Measurements from ENCODE around the gene NKAPL. TPM values are rescaled to one million over a fixed set of nuclear protein-coding genes. Genes with fewer than 3 reads are reported as not detected.

Gene NKAPL
- 0.29 TPM in 1 of 2 replicates, not detected in the other for total RNA-seq (2013; cell fraction: nucleolus; rRNA removed)
- total RNA-seq (2014; rRNA removed) (0.16 and 0.17 TPM in 2 replicates), total RNA-seq (2014; rRNA removed; fragmentation: Illumina TruSeq; extraction: Trizol) (0.27 and 0.32 TPM in 2 replicates), total RNA-seq (2021) (0.11 and 0.18 TPM in 2 replicates), polyA plus RNA-seq (2011; rRNA removed) (not detected in 2 replicates), polyA plus RNA-seq (2014; fragmentation: Illumina TruSeq; extraction: Trizol) (0.15 and 0.29 TPM in 2 replicates), polyA plus RNA-seq (2014; fragmentation: Nextera tagmentation; extraction: Ambion mirVana) (under 1 TPM; 0.10 to 0.22 TPM), polyA plus RNA-seq (2014; rRNA removed) (0.27 and 0.31 TPM in 2 replicates), polyA plus RNA-seq (2016; fragmentation: Nextera tagmentation; extraction: Ambion mirVana) (under 1 TPM; 0.19 to 0.48 TPM), polyA minus RNA-seq (2011; rRNA and poly(A)+ RNA removed) (not detected in 2 replicates), Bru-seq, nascent RNA (percentile 33 among the genes with signal in this experiment), BruChase-seq, experiment 1, labeled RNA remaining after a 6-hour chase (percentile 45 among the genes with signal in this experiment), BruChase-seq, experiment 2, labeled RNA remaining after a 2-hour chase (percentile 47 among the genes with signal in this experiment)
- polyA plus RNA-seq (2011; ENCODE audit: low read depth) = not detected
- not detected in 2 replicates for polyA plus RNA-seq (2011; cell fraction: cytosol; rRNA removed)
- polyA plus RNA-seq (2011; cell fraction: nucleus; rRNA removed) = 0.07 TPM in 1 of 2 replicates, not detected in the other
- polyA plus RNA-seq (2012) = 0.09 and 0.21 TPM in 2 replicates
- not detected in 2 replicates for polyA minus RNA-seq (2011; cell fraction: cytosol; rRNA and poly(A)+ RNA removed)
- polyA minus RNA-seq (2011; cell fraction: nucleus; rRNA and poly(A)+ RNA removed) = not detected in 2 replicates
- long read RNA-seq, experiment 1 = 0 reads
- long read RNA-seq, experiment 2 = 0 reads

DNA sequence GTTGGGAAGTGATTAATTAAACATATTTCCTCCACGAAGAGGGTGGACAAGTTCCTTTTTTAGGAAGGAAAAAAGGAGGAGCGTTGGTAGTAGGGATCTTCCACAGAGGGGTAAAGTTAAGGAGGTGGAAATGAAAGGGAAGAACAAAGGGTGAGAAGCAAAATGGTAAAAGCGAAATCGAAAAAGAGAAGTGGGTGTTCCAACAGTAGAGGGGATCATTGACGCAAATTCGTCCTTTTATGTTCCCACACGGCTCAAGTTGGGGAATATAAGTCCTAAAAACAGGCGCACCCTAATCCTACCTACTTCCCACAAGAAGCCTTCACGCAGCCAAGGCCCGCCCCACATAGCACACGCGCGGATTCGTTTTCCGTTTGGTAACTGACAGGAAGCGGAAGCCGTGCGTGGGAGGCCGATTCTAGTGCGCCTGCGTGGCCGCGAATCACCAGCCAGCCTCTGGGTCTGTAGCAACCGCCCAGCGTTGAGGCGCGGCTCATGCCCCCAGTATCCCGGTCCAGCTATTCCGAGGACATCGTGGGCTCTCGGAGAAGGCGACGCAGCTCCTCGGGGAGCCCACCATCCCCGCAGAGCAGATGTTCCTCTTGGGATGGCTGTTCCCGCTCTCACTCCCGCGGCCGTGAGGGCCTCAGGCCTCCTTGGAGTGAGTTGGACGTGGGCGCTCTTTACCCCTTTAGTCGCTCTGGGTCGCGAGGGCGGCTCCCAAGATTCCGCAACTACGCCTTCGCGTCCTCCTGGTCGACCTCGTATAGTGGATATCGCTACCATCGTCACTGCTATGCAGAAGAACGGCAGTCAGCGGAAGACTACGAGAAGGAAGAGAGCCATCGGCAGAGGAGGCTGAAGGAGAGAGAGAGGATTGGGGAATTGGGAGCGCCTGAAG lies at the start of gene NKAPL:
NKAPL (plus strand) TSS at position 421 of the 901 bp plus-strand sequence; CDS start at position 496, 75 bp downstream.
- Histone ChIP-seq H3K9me3 (replicated peaks; ENCODE audit: control insufficient read depth, insufficient read depth, low read length) (peaks cover 4% of the 10 kb centered on the region; the same call in 2 of the 3 replicates), H3K4me1 (ENCODE audit: control insufficient read depth, insufficient read depth, low read length) (no peaks in the 10 kb centered on the region), H2AFZ (ENCODE audit: control insufficient read depth, low read depth, low read length) (peak within 1 kb of the TSS; percentile 75), H4K20me1 (ENCODE audit: control insufficient read depth, insufficient read depth) (no peaks in the 10 kb centered on the region), H3K4me2 (ENCODE audit: control insufficient read depth, insufficient read depth) (peak within 1 kb of the TSS; percentile 60), H3K79me2 (ENCODE audit: control insufficient read depth, insufficient read depth, low read length) (no peaks in the 10 kb centered on the region), H3K9ac (ENCODE audit: control insufficient read depth, insufficient read depth, low read length) (no peak within 1 kb of the TSS), H3K27me3 (replicated peaks in 1 of 2; ENCODE audit: control insufficient read depth in 2 of 2, insufficient read depth in 2 of 2, low read length in 1 of 2) (no peaks in the 10 kb centered on the region), H3K27ac (ENCODE audit: control insufficient read depth, insufficient read depth) (peak within 1 kb of the TSS; percentile 25; the same call in 1 of the 2 replicates), H3K36me3 (ENCODE audit: control insufficient read depth in 2 of 2, insufficient read depth in 2 of 2, low read length in 1 of 2) (no peaks in the 10 kb centered on the region), H3K4me3 (0 out of 2 replicates have a peak within 1 kb of the TSS, but pooled peaks have one; percentile 33)
- RAD21 ChIA-PET (ENCODE audit: unreplicated experiment) = no interaction called here
- SMC1A ChIA-PET (ENCODE audit: uncharacterized antibody, unreplicated experiment) = no interaction called here
- TF ChIP-seq SMC3 (IDR thresholded peaks at IDR 0.05; ENCODE audit: borderline replicate concordance, low read length) = no peak
- peak; percentile 32 to 49; a peak in 1 of 4 replicates for TF ChIP-seq IKZF2 (IDR thresholded peaks at IDR 0.05)
- peak; percentile 42 for TF ChIP-seq EED (IDR thresholded peaks at IDR 0.05; ENCODE audit: low read depth)
- no peak for TF ChIP-seq TARDBP (IDR thresholded peaks at IDR 0.05; ENCODE audit: borderline replicate concordance)
- peak; percentile 72 for TF ChIP-seq SPI1 (IDR thresholded peaks at IDR 0.05; ENCODE audit: borderline replicate concordance, insufficient read depth, low read depth, low read length)
- TF ChIP-seq GABPA (IDR thresholded peaks at IDR 0.05; ENCODE audit: low read depth) = peak; percentile 56; the same call in 1 of the 2 replicates
- peak; percentile 42 for TF ChIP-seq IKZF1 (conservative IDR thresholded peaks at IDR 0.05)
- TF ChIP-seq EP300 (IDR thresholded peaks at IDR 0.05; ENCODE audit: borderline replicate concordance in 1 of 2, control insufficient read depth in 1 of 2, low read depth in 2 of 2, low read length in 2 of 2) = no peak
- TF ChIP-seq POLR2A (IDR thresholded peaks at IDR 0.05; ENCODE audit: low read depth, low read length) = peak; percentile 59
- TF ChIP-seq CREM (IDR thresholded peaks at IDR 0.05; ENCODE audit: low read depth) = 0 out of 2 replicates have a peak, but pooled peaks have one; percentile 24
- peak in 1 of 2 experiments; percentile 46; a peak in 1 of 4 replicates for TF ChIP-seq ETV6 (conservative IDR thresholded peaks at IDR 0.05 in 1 of 2, IDR thresholded peaks at IDR 0.05 in 1 of 2; ENCODE audit: borderline replicate concordance in 1 of 2, low read depth in 1 of 2)
- peak; percentile 54 to 75 for TF ChIP-seq EGR1 (IDR thresholded peaks at IDR 0.05; ENCODE audit: borderline replicate concordance in 1 of 2, low read depth in 2 of 2, low read length in 2 of 2)
- FAIRE-seq (no peak), ATAC-seq (no peak), DNase-seq (ENCODE audit: low read depth, low spot score) (no peak)
- no TSS peak for BruUV-seq (replicated peaks)
- CTCF ChIA-PET = interaction anchor here (0.6 kb wide), 1 partner anchor 13 kb away, joined by 3 read pairs; no protein-coding TSS in a partner anchor
- WGBS (ENCODE audit: insufficient coverage, insufficient replicate concordance, low lambda C conversion rate, missing lambda C conversion rate) = 82% methylated on average over 53 of the region's 58 CpGs
- intact Hi-C loops (cut with micrococcal nuclease; ENCODE audit: unreplicated experiment) (no loop called here), in situ Hi-C loops (cut with MboI) (no loop called here)
- POLR2A ChIA-PET = interaction anchor here (0.6 kb wide), 1 partner anchor 342 kb away, joined by 3 read pairs; no protein-coding TSS in a partner anchor
